ENCODE results near the gene GPR152.

Gene GPR152

GRCh38 chr11:67423466-67423865, 29.1 kb downstream of the GPR152 start:
- DNase-seq: no peak

DNA sequence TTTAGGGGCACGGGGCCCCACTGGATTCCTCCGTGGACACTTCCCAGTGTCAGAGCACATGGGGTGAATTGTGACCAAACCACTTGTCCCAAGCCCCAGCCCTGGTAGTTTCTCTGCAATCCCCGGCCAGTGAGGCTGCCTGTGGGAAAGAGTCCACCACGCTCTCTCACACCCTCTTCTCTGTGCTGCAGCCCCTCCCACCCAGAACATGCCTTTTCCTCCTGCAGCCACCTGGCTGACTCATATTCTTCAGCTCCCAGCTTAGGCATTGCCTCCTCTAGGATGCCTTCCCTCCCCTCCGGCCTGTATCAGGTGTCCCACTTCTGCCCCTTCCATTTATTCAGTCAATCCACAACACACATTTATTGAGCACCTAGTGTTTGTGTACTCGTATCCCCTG, 29.6 kb downstream of the GPR152 start:
- peak; percentile 20 for DNase-seq

DNA sequence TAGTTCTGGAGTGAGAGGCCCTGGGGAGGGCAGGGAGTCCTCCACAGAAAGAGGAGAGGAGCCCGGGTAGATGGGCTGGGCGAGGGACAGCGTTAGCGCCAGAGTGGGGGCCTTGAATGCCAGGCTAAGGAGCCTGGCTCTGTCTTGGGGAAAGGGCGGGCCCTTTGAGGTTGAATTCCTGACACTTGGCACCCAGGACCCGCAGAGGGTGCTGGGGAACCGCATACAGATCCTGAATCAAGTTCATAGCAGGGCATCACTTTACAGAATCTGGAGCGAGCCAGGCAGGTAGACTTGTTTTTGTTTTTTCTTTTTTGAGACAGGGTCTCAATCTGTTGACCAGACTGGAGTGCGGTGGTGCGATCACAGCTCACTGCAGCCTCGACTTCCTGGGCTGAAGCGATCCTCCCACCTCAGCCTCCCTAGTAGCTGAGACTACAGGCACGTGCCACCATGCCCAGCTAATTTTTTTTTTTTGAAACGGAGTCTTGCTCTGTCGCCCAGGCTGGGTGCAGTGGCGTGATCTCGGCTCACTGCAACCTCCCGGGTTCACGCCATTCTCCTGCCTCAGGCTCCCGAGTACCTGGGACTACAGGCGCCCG, 31.0 kb downstream of the GPR152 start:
- DNase-seq: no peak

GRCh38 chr11:67420646-67421429, 31.7 kb downstream of the GPR152 start:
- DNase-seq: peak; percentile 98

DNA sequence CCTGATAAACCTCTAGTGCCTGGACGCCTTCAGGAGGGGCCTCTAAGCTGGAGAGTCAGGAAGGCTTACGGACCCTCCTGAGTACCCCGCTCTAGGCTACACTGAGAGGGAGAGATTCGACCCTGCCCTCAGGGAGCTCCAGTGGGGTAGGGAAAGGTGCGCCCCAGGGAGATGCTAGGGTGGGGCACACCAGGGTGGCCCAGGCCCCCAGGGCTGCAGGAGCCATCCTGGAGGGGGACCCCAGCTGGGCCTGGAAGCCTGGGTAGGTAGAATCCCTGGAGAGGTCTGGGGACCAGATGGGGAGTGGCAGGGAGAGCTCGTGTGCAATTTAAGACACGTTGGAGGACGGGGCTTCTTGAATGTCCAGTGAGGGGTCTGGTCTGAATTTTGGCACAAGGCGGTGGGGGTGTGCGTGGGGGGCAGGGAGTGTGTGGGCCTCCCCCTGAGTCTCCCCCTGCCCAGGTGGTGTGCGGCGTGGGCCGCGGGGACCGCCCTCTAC, 32.3 kb downstream of the GPR152 start:
- peak; percentile 49 for DNase-seq

- DNase-seq: no peak
Observed at GRCh38 chr11:67419325-67420049, 33.0 kb downstream of the GPR152 start.

DNA sequence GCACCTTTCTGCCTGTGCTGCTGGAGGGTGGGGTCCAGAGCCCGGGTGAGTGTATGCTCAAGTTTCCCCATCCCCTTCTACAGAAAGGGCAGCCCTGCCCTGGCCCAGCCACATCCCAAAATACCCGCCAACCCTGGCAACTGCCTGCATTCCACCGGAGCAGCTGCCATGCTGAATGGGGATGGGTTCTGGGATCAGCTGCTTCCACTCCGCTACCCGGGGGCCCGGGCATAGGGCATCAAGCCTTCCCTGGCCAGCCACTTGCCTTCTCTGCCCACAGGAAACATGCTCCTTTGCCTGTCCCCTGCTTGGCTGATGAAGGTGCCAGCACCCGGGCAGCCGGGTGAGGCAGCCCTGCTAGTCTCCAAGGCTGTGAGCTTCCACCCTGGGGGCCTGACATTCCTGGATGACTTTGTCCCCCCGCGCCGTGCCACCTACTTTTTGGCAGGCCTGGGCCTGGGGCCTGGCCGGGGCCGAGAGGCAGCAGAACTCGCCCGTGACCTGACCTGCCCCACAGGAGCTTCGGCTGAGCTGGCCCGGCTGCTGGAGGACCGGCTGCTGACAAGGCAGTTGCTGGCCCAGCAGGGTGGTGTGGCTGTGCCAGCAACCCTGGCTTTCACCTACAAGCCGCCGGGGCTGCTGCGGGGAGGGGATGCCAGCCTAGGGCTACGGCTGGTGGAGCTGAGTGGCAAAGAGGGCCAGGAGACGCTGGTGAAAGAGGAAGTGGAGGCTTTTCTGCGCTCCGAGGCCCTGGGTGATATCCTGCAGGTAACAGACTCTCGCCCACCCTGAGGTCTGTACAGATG, 33.9 kb downstream of the GPR152 start:
- peak; percentile 85 for DNase-seq

- peak; percentile 66 for DNase-seq
Observed at GRCh38 chr11:67417425-67417824, 35.1 kb downstream of the GPR152 start.

DNA sequence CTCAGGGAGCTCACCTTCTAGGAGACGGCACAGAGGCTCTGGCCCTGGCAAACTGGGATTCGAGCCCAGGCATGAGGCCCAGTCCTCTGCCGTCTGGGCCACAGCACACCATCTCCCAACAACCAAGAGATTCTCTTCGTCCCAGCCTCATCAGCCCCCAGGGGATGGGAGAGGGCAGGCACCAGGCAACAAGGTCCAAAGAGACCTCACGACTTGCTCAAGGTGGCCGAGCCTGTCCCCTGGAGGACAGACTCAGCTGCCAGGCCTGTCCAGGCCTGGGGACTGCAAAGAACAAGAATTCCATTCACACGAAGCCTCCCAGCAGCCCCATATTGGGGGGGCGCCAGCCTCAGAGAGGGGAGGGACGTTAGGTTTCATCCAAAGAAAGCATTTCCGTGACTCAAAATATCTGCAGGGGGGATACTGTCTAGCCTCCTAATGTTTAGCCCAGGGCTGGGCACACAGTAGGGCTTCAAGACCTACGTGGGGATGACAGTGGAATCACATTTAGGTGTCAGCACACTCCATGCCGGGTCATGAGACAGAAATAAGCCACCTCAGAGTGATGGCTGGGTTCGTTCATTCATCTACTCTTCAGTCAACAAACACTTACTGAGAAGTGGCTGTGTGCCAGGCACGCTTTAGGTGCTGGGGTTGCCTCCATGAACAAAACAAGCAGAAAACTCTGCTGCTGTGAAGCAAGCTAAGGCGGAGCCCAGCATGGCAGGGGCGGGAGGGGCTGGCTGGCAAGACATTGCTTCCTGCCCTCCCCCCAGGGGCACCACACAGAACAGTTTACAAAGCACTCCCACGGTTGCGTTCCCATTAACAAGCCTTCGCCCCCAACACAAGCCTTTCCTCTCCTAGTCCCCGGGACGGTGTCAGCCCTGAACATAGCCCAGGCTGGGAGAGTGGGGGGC, 35.9 kb downstream of the GPR152 start:
- peak; percentile 98 for DNase-seq

DNA sequence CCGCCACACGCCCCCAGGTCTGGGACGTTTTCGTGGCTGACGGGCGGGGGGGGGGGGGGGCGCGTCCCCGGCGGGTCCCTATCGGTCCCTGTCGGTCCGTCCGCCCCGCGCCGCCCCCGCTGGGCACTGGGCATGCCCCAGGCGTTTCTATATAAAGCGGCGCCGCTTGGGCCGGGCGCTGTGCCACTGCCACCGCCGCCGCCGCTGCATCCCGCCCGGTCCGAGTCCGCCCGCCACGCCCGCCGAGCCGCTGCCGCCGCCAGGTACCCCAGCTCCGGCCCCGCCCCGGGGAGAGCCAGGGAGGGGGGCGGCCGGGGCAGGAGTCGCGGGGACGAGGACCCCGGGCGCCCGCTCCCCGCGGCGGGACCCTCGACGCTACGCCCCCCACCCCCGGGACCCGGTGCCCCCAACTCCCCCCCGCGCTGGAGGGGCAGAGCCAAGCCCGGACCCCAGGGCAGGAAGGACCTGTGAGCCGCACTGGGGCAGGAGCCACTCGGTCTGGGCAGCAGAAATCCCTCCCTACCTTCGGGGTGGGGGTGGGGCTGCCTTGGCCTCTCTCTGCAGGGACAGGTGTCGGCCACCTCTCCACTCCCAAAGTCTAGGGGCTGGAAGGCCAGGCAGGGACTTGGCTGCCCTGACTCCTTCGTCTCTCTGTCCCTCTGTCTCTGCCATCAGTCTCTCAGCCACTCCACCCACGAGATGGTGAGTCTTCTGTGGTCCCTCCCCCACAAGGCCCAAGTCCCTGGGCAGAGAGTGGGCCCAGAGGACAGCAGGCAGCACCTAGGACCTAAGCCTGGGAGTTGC, 36.8 kb downstream of the GPR152 start, which contains the start of gene CARNS1:
CARNS1 (plus strand) TSS at position 178 of the 804 bp plus-strand sequence; CDS start at position 700, 522 bp downstream.
- peak; percentile 57 for DNase-seq

DNA sequence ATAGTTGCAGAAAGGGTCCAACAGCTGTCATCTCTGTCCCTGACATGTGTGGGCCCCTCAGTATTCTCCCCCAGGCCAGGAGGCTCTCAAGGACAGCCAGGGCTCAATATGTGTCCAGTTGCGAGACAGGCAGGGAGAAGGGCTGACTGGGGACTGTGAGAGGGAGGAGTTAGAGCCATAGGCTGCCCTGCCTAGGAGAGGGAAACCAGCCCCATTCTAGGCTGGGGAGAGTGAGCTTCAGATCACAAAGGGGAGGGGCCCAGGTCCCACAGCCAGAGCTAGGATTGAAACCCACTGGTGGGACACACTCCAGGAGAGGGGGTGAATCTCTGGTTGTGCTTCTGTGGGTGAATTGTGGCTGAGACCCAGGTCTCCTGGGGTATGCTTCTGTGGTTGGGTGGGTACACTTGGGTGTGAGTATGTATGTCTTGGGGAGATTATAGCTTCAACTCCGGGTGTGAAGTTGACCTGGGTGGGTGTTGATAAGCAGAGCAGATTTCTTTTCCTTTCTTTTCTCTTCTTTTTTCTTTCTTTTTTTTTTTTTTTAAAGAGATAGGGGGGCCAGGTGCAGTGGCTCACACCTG, 39.2 kb downstream of the GPR152 start:
- no peak for DNase-seq

GRCh38 chr11:67412495-67413179, 39.9 kb downstream of the GPR152 start:
- no peak for DNase-seq

DNA sequence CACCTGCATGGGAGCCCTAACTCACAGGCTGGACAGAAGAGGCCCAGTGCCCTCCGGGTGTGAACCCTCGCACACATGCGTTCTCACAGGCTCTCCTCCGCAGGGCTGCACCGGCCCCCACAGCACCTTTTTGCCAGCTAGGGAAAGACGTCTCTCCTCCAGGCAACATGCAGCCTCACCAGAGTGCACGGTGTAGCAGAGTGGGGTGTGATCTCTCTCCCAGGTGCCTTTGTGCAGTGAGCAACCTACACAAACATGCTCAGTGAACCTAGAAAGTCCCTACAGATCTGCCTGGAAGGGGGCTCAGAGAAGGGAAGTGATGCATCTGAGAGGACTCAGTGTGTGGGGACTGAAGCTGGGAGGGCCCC, 40.8 kb downstream of the GPR152 start:
- peak; percentile 51 for DNase-seq

DNA sequence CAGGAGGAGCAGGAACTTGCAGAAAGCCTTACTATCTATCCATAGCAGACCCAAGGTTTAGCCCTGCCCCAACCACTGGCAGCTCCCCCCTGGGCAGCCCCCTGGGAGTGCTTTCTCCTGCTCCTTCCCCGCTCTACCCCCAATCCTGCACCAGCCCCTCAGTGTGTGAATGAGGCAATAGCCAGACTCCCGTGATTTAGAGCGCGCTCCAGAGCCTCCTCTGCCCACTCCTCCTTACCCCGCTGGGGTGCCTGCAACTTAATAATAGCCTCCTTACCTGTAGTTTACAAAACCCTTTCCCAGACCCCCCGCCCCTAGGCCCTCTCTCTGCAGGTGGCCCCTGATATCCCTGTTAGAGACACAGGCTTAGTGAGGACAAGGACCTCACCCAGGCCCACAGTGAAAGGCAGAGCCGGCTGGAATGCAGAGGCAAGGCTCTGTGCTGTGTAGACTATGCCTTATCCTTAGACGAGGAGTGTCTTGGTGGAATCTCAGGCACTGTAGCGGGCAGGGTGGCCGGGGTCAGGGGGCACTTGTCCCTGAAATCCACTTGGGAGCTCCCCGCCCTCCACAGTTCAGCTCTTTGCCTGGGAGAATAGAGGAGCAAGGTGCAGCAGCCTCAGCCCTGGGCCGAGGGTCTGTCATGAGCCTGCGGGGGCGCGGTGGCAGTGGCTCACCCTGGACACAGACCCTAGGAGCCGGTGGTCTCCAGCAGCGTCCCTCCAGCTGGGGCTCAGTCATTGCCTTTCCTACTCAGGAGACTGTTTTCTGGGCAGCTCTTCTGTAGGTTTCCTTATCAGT, 41.3 kb downstream of the GPR152 start:
- DNase-seq: peak; percentile 60

DNA sequence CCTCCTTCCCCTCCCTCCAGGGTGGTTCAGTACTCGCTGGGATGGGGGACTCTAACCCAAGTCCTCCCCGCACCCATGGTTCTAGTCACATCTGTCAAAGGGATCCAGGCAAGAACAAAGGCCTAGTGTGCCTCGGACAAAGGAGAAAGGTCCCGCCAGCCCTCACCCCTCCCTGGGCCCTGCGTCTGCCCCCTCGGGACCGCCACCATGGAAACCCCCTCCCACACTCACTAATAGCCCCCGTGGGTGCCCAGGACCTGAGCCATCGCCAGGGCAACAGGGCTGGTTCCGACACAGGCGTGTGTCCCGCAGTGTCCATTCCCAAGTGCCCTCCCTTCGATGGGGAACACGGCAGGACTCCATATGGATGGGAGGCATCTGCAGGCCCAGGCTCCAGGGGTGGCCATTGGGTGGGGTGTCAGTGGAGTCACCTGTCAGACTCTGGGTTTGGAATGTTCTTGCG, 42.1 kb downstream of the GPR152 start:
- DNase-seq: no peak

GRCh38 chr11:67409781-67410368, 42.7 kb downstream of the GPR152 start:
- DNase-seq: peak; percentile 92

DNA sequence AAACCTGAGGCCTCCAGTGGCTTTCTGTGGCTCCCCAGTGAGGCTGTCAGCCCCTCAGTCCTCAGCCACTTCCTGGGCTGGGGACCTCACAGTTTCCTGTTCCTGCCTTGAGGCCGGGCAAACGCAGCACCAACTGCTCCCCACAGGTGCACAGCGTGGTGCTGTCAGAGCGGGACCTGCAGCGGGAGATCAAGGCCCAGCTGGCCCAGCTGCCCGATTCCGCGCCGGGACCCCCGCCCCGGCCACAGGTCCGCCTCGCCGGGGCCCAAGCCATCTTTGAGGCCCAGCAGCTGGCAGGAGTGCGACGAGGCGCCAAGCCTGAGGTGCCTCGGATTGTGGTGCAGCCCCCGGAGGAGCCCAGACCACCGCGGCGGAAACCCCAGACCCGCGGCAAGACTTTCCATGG, 43.3 kb downstream of the GPR152 start:
- DNase-seq: no peak
